HG02852 (cell line): ENCODE results near the gene CBL.
"Not testable (repeated sequence)": the region's sequence is repeated elsewhere in the genome, so short reads cannot be mapped to it uniquely, and the experiment has no call there.

Experiments used
- ATAC-seq: cut with Tn5 transposase; IDR thresholded peaks from one replicate; pipeline ENCODE4 v1.9.1; 2021; ENCODE audit warnings: mild to moderate bottlenecking, moderate library complexity; ENCODE audit not compliant: unreplicated experiment

Gene CBL

GRCh38 chr11:119205574-119206510, at the start of gene CBL:
TSS of gene CBL (plus strand) at chr11:119206339. CDS start at chr11:119206418, 79 bp downstream.
- ATAC-seq: peak; percentile 76

GRCh38 chr11:119156496-119156895, 49.6 kb upstream of the CBL start:
- no peak for ATAC-seq

GRCh38 chr11:119157063-119157462, 49.1 kb upstream of the CBL start:
- no peak for ATAC-seq

- no peak for ATAC-seq
Observed at GRCh38 chr11:119158467-119158866, 47.7 kb upstream of the CBL start.

GRCh38 chr11:119160151-119160550, 46.0 kb upstream of the CBL start:
- no peak for ATAC-seq

- no peak for ATAC-seq
Observed at GRCh38 chr11:119161871-119162270, 44.3 kb upstream of the CBL start.

GRCh38 chr11:119166368-119167076, 39.6 kb upstream of the CBL start:
- ATAC-seq: no peak

GRCh38 chr11:119167077-119167458, 39.1 kb upstream of the CBL start:
- ATAC-seq: not testable (repeated sequence)

- ATAC-seq: no peak
Observed at GRCh38 chr11:119167933-119168332, 38.2 kb upstream of the CBL start.

- ATAC-seq: peak; percentile 89
Observed at GRCh38 chr11:119168471-119169281, 37.5 kb upstream of the CBL start, which contains the start of gene NLRX1. TSS of gene NLRX1 (plus strand) at chr11:119168725. CDS start at chr11:119171404, 2,679 bp downstream.

GRCh38 chr11:119169282-119169719, 36.8 kb upstream of the CBL start:
- ATAC-seq: peak; percentile 27

- ATAC-seq: no peak
Observed at GRCh38 chr11:119172513-119172912, 33.6 kb upstream of the CBL start.

- ATAC-seq: no peak
Observed at GRCh38 chr11:119173453-119173852, 32.7 kb upstream of the CBL start.

- no peak for ATAC-seq
Observed at GRCh38 chr11:119175493-119176077, 30.6 kb upstream of the CBL start.

GRCh38 chr11:119178166-119178680, 27.9 kb upstream of the CBL start:
- ATAC-seq: no peak

- ATAC-seq: no peak
Observed at GRCh38 chr11:119179342-119179741, 26.8 kb upstream of the CBL start.

- no peak for ATAC-seq
Observed at GRCh38 chr11:119179983-119180382, 26.2 kb upstream of the CBL start.

GRCh38 chr11:119180729-119181676, 25.1 kb upstream of the CBL start:
- no peak for ATAC-seq
